ENCODE measurements around the gene KNDC1.
"Not testable (repeated sequence)": the region's sequence is repeated elsewhere in the genome, so short reads cannot be mapped to it uniquely, and the experiment has no call there.

The KNDC1 gene

DNA sequence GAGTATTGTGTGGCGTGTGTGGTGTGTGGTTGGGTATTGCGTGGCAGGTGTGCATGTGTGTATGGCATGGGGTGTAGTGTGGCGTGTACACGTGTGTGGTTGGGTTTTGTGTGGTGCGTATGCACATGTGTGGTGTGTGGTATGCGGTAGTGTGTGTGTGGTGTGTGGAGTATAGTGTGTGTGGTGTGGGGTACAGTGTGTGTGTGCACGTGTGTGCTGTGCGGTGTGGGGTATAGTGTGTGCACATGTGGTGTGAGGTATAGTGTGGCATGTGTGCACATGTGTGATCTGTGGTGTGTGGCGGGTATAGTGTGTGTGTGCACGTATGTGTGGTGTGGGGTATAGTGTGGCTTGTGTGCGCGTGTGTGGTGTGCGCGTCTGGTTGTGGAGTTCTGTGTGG lies 49.1 kb downstream of the KNDC1 start:
- no peak for DNase-seq

- DNase-seq, result no peak
Measured at GRCh38 chr10:133209641-133210040, 49.6 kb downstream of the KNDC1 start.

- DNase-seq, result no peak
Measured at GRCh38 chr10:133210398-133211140, 50.5 kb downstream of the KNDC1 start.

DNA sequence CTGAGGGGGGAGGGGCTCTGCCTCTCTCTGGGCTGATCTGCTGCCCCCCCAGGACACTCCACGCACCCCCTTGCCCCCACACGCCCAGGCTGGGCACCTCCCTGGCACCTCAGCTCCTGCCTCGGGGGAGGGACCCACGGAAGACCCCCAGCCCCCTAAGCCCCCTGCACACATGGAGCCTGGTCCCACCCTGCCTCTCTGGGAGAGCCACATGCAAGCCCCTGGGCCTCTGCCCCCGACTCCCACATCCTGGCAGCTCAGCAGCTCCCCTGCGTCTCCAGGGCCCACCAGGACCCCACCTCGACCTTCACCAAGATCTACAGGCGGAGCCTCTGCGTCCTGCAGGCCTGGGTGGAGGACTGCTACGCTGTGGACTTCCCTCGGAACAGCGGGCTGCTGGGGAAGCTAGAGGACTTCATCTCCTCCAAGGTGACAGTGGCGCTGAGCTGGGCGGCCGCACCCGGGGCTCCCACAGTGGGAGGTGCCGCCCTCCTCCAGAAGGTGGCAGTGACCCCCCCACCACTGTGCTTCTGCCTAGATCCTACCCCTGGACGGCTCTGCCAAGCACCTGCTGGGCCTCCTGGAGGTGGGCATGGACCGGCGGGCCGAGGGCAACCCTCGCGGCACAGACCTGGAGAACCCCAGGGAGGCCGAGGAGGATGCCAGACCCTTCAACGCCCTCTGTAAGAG lies 51.3 kb downstream of the KNDC1 start:
- DNase-seq, result no peak

DNA sequence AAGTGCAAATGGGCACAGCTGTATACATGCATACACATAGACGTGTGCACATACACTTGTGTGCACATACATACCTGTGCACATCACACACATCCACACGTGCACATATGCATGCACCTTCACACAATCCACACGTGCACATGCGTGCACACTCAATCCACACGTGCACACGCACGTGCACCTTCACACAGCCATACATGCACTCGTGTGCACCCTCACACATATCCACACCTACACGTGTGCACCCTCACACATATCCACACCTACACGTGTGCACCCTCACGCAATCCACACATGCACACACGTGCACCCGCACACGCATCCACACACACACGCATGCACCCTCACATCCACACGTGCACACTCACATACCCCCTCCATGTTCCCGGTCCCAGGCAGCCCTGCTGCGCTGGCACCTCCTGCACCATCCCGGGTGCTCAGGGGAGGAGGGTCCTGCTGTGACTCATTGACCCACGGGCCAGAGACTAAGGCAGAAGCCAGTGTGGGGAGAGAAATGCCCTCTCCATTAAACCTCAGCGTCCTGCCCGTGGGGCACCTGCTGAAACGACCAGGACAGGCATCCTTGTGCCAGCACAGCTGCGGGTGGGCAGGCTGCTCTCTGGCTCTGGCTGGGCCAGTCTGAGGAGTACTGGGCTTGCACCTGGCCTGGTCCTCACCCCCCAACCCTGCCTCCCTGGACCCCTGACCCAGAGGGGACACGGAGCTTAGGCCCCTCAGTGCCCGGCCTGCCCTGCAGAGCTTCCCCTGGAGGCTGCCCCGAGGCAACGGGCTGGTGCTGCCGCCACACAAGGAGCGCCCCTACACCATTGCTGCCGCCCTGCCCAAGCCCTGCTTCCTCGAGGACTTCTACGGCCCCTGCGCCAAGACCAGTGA lies 52.2 kb downstream of the KNDC1 start:
- DNase-seq, result no peak

GRCh38 chr10:133212853-133213494 lies 53.0 kb downstream of the KNDC1 start:
- no peak for DNase-seq

GRCh38 chr10:133213641-133214467 lies 53.8 kb downstream of the KNDC1 start:
- no peak for DNase-seq

DNA sequence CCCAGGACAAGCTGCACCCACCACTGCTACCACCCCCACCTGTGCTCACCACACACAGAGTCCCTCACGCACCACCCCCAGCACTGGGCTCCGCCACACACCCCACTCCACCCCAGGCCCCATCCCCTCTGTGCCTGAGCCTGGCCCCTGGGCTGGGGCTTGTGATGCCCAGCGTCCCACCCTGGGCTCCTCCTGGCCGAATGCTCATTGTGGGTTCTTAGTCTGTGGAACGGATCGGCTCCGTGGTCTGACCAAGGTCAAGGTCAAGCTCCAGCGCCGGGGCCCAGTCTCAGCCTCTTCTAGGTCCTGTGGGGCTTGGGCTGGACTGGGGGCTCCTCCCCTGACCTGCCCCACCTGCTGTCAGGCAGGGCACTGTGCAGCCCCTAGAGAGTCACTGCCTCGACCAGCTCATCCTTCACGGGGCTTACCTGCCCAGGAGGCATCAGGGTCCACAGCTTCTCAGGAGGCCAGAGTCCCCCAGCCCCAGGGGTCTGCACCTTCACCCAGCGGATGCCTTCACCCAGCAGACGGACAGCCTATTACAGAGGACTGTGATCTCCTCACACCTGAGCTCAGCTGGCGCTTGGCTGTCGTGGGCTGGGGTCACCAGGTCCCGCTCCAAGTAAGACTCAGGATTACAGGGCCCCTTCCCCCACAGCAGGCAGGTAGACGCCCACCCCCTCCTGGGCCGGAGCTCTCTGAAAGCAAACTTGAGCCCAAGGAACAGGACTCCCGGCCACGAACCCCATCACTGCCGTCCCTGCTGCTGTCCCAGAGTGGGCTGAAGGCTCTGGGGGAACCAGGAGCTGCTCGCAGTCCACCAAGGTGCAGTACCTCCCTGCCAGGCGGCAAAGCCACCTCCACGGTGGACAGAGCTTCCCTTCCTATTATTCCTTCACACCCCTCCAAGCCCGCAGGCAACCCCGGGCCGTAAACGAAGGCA lies 54.7 kb downstream of the KNDC1 start:
- no peak for DNase-seq

DNA sequence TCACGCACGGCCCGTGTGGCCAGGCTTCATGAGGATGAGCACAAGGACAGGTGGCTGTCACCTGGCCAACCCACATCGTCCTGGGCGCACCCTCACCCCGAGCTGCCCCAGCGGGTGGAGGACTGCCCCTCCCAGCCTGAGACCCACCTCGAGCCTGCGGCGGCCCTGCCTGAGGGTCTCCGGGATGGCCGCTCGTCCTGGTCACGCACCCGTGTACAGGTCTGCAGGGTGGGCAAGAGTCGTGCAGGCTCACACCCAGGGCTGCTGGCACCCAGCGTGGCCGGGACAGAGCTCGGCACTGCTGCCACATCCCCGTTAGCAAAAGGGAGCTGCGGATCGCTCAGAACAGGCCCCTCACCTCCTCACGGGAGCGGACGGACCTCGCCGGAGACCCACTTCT lies 55.6 kb downstream of the KNDC1 start:
- no peak for DNase-seq

DNA sequence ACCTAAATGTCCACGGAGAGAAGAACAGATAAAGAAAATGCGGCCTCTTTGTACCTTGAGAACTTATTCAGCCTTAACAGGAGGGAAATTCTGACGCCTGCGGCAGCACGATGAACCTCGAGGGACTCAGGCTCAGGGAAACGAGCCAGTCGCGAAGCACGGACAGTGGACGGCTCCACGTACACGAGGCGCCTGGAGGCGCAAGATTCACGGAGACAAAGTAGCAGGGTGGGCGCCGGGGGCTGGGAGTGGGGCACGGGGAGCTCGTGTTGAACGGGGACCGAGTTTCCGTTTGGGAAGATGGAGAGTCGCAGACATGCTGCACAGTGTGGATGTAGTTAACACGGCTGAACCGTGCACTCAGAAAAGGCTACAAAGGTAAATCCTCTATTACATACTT lies 56.8 kb downstream of the KNDC1 start:
- no peak for DNase-seq

- DNase-seq, result no peak
Measured at GRCh38 chr10:133217800-133218589, 58.0 kb downstream of the KNDC1 start.

DNA sequence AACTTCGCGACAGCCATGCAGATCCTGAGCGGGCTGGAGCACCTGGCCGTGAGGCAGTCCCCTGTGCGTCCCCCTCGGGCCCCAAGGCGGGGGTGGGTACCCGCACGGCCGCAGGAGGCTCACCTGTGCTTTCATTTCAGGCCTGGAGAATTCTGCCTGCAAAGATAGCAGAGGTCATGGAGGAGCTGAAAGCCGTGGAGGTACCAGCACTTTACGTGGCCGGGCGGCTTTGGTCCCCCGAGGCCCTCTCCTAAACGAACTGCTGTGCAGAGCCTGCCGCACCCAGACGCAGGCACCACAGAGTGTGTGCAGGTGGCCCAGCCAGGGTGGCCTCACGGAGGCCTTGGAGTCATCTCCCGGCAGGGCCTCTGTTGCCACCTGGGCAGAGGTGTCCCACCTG lies 58.9 kb downstream of the KNDC1 start:
- DNase-seq, result no peak

DNA sequence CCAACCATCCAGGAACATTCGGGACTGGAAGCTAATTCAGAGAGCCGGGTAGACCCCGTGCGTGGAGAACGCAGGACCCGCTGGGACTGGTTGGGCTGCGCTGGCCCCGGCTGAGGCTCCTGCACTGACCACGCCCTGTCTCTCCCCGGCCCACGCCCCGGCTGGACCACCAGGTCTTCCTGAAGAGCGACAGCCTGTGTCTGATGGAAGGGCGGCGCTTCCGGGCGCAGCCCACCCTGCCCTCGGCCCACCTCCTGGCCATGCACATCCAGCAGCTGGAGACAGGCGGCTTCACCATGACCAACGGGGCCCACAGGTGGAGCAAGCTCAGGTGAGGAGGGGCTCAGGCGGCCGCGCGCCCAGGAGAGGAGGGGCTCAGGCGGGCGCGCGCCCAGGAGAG lies 59.8 kb downstream of the KNDC1 start:
- no peak for DNase-seq

DNA sequence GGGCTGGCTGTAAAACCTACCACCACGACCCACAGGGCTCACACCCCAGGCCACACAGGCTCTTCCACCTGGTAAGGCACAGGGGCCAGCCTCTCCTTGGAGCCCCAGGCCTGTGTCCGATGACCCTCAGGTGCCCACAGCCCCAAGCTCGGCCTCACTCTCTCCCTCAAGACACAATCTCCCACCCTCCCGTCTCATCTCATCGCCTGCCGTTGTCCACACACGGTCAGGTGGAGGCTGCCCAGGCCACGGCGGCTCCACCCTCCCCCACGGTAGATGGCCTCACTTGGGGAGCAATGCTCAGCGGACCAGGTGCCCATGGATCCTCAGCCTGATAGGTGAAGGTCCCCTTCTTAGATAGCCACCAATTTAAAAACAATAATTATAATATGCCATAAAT lies 61.3 kb downstream of the KNDC1 start:
- no peak for DNase-seq

GRCh38 chr10:133221756-133222155 lies 61.7 kb downstream of the KNDC1 start:
- not testable (repeated sequence) for DNase-seq

DNA sequence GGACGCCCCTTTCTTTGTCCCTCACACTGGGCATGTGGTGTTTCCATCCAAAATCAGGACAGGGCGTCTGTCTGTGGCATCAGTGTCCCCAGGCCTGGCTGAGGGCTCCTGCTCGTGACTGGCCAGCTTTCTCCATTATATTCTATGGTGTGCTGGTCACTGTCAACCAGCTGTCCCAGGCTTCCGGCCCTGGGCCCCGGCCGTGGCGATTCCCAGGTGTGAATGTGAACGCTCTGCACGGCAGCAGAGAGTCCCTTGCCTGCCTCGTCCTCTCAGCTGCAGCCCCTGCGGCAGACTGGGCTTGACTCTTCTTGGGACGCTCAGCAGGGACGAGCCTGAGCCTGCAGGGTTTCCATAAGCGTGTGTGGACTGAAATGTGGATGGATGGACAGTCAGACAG lies 64.1 kb downstream of the KNDC1 start:
- DNase-seq, result no peak

GRCh38 chr10:133224756-133225372 lies 64.8 kb downstream of the KNDC1 start:
- no peak for DNase-seq

DNA sequence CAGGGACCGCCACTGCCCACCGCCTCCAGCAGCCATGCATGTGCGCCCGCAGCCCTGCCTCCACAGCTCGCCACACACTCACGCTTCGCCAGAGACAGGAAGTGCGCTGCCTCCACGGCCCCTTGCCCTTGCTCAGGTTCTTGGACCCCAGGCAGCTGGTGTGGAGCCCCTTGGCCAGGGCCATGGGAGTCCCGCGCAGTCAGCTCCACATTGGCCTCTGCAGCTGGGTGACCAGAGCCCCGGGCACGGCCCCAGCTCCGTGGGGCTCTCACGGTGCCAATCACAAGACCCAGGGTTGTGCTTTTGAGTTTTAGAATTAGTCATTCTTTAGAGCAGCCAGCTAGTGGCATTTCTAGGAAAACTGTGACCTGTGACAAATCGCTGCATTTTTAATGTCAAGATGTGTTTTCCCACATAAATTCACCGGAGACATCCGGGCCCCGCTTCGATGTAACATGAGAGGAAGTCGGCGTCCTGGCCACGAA lies 65.7 kb downstream of the KNDC1 start:
- no peak for DNase-seq

GRCh38 chr10:133226251-133226808 lies 66.3 kb downstream of the KNDC1 start:
- DNase-seq, result no peak

All from femur (tissue), 1 donor.